T47D (cell line): Measurements from ENCODE around the gene GUCY1A1.

ENCODE experiments used
- DNase-seq, 2 experiments: peaks; one replicate each; pipeline versions ENCODE4 v3.0.0 to v3.0.0-alpha.2; 2011 to 2012; ENCODE audit warnings: low read depth in 1 of 2, low spot score in 1 of 2
- JUND ChIP-seq: IDR thresholded peaks from 2 replicates; pipeline ENCODE4 v1.6.1; 2012; ENCODE audit warnings: low read depth
- in situ Hi-C: cut with HindIII; loops from 2 replicates; pipeline ENCODE4 v1.10.0; 2016; ENCODE audit warnings: low sequenced_read_pairs, low pct_unique_long_range_greater_than_20kb

GUCY1A1 gene, protein sequence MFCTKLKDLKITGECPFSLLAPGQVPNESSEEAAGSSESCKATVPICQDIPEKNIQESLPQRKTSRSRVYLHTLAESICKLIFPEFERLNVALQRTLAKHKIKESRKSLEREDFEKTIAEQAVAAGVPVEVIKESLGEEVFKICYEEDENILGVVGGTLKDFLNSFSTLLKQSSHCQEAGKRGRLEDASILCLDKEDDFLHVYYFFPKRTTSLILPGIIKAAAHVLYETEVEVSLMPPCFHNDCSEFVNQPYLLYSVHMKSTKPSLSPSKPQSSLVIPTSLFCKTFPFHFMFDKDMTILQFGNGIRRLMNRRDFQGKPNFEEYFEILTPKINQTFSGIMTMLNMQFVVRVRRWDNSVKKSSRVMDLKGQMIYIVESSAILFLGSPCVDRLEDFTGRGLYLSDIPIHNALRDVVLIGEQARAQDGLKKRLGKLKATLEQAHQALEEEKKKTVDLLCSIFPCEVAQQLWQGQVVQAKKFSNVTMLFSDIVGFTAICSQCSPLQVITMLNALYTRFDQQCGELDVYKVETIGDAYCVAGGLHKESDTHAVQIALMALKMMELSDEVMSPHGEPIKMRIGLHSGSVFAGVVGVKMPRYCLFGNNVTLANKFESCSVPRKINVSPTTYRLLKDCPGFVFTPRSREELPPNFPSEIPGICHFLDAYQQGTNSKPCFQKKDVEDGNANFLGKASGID

DNA sequence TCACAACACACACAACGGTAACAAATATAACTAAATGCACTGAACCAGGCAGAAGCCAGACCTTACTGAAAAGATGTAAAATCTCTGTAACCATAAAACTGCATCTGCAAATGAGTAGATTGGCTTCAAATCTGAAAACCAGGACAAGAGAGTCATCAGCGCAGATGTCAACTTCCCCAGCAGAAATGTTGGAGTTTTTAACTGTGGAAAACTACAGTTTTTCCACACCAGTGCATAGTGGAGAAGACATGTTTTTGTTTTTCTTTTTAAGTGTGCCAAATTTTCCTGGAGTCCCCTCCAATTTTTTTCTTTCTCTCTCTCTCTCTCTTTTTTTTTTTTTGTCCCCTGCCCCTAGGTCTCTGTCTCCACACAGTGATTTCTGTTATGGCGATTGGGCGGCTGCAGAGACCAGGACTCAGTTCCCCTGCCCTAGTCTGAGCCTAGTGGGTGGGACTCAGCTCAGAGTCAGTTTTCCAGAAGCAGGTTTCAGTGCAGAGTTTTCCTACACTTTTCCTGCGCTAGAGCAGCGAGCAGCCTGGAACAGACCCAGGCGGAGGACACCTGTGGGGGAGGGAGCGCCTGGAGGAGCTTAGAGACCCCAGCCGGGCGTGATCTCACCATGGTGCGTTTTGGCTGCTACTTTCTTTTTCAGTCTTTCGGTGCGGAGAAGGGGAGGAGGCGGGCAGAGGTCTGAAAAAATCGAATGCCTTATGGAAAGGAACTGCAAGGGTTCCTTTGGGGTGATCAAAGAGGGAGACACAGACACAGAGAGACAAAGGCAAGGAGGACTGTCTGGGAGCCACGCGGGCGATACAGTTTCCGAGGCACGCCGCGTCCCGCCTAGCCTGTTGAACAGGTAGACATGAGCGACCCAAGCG, at the start of gene GUCY1A1:
TSS of gene GUCY1A1 (plus strand) at position 505 of the 878 bp plus-strand sequence. CDS start 30,020 bp downstream, outside the sequence.
- no peak for TF ChIP-seq JUND
- in situ Hi-C loops, result no loop called here
- DNase-seq, result no peak

DNA sequence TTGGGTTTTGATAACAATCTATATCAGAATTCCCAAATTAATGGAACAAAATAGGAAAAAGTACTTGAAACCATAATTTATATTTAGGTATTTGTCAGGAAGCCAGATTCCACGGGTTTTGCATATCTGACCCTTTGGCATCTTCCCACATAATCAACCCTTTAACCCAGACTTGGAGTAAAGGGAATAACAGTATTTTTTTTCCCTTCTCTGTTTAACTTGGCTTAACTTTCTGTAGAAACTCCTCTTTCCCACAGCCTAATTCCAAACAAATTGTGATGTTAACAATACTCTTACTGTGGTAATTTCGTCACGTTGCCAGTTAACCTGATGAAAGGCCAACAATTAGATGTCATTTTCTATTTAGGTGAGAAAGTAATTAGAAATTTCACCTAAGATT, 49.4 kb upstream of the GUCY1A1 start:
- DNase-seq, result no peak
- TF ChIP-seq JUND, result no peak
- in situ Hi-C loops, result no loop called here

DNA sequence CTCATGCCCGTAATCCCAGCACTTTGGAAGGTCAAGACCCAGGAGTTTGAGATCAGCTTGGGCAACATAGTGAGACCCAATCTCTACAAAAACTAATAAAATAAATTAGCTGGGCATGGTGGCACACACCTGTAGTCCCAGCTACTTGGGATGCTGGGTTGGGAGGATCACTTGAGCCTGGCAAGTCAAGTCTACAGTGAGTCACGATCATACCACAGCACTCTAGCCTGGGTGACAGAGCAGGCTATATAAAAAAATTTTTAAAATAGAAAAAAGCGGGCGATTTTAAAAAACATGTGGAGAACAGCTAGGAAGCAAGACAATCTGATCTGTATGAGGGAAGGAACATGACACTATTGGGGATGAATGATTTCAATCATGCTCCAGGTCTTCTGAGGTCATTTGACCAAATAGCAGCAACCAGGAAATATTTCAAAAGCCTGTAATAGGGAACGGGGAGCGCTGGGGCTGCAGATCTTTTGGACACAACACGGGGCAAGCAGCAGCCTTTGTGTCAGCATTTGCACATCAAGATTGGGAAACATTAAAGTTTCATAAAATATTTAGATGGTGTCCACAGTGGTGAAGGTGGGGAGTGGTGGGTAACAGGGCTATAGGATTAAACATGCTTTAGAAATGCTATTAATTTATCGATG, 48.3 kb upstream of the GUCY1A1 start:
- DNase-seq, result no peak
- no peak for TF ChIP-seq JUND
- in situ Hi-C loops, result no loop called here

DNA sequence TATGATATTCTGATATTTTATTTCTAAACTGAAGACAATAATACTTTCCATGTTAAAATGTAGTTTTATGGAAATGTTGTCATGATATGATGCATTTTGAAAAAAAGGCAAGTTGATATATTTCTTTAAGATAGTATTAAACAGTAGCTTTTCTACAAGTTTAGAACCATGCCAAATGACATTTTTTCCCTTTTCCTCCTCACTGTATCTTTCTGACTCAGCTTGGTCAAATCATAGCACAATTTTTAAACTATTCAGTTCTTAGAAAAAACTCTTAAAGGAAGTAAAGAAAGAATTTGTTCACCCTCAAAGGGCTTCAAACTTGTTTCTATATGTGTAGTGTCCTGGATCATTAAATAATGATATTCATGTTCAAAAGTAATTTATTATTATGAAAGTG, 46.0 kb upstream of the GUCY1A1 start:
- in situ Hi-C loops, result no loop called here
- TF ChIP-seq JUND, result no peak
- no peak for DNase-seq

DNA sequence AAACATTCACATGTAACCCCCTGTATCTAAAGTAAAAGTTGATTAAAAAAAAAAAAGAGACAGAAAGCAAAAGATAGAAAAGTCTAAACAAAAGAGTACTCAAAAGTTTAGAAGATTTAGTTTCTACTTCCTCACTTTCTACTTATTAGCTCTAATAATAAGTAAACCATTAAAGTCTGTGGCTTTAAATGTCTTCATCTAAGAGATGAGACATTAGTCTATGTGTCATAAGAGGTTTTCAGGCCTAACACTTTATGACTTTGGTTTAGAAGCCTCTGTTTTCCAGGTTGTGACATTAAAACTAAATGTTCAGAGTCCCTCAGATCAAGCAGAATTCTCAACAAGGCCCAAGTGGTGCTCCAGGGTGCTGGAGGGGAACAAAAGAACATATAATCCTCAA, 42.2 kb upstream of the GUCY1A1 start:
- in situ Hi-C loops, result no loop called here
- no peak for TF ChIP-seq JUND
- no peak for DNase-seq

DNA sequence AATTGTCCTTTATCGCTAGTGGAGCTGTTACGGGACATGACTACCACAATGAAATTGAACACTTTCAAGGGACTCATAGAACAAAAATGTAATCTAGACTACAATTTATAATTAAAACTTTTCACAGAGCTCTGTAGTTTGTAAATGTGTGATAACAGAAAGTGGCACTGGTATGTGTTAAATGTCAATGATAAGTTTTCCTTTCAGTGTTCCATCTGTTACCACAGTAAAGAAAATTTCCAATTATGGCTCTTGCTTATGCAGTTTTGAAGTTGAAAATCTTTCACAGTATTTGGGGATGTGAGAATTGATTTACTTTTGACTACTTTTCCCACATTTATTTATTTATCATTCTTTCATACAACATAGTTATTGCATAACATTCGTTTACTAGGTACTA, 40.1 kb upstream of the GUCY1A1 start:
- no peak for TF ChIP-seq JUND
- no peak for DNase-seq
- in situ Hi-C loops, result no loop called here

DNA sequence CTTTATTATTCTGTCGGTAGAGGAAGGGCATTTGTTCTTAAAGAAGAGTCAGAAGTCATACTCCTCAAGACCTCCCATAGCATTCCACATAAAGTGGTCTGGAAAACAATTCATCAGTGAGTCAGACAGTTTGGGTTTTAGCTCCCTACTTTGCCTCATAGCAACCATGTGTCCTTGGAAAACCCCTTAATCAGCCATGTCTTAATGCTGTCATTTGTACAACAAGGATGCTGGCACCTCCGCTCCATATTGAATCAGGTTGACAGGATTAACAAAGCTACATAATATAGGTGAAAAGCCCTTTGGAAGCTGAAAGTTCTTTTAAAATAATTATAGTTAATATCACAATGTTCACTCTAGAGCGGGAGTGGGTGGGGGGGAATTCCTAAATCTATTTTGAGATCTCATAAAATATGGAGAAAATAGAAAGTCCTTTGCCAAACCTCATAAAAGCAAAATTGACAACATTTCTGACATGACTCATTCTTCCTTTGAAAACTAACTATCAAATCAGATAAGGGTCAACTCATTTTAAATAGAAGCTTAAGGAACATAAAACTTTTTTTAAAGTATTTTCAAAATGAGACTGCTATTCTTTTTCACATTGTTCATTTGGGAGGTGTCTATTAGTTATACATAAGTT, 37.3 kb upstream of the GUCY1A1 start:
- no peak for DNase-seq
- in situ Hi-C loops, result no loop called here

DNA sequence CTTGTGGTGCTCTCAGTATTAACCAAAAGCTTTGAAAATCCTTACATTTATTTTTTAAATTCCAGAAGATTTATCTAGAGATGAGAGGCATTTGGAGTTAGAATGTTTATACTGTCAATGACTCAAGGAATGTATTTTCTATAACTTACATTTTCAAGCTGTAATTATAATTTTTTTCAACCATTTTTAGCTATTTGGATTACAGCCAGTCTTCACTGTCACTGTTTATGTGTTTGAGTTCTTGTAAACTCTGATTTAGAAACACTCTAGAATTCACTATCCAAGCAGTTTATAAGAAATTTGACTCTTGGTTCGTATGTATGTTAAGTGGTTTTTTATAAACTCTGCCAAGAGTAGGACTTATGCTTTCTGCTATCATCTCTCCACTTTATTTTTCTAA, 36.7 kb upstream of the GUCY1A1 start:
- no peak for DNase-seq
- TF ChIP-seq JUND, result no peak
- in situ Hi-C loops, result no loop called here

More for the DNA sequence above, 37.3 kb upstream of the GUCY1A1 start:
- TF ChIP-seq JUND, result no peak

DNA sequence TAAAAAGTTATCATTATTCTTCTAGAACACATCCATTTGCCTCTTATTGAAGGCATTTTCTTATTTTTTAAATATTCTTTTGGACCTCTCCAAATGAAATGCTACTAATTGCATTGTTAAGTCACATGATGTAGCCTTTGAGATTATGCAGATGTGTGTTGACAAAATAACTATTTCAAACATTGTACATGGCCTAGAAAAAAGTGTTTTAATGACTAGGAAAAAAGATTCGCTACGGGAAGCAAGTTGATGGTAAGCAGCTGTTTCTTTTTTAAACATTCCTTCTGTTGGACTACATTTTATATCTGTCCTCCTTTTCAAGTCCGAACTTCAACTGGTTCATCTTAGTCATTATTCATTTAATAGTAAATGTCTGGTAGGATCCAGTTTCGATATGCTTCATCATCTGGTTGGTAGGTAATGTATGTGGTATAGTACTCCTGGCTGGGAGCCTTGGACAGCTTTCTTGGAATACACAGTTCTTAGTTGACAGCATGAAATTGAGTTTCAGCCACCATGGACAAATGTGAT, 34.3 kb upstream of the GUCY1A1 start:
- TF ChIP-seq JUND, result no peak
- in situ Hi-C loops, result no loop called here
- no peak for DNase-seq

DNA sequence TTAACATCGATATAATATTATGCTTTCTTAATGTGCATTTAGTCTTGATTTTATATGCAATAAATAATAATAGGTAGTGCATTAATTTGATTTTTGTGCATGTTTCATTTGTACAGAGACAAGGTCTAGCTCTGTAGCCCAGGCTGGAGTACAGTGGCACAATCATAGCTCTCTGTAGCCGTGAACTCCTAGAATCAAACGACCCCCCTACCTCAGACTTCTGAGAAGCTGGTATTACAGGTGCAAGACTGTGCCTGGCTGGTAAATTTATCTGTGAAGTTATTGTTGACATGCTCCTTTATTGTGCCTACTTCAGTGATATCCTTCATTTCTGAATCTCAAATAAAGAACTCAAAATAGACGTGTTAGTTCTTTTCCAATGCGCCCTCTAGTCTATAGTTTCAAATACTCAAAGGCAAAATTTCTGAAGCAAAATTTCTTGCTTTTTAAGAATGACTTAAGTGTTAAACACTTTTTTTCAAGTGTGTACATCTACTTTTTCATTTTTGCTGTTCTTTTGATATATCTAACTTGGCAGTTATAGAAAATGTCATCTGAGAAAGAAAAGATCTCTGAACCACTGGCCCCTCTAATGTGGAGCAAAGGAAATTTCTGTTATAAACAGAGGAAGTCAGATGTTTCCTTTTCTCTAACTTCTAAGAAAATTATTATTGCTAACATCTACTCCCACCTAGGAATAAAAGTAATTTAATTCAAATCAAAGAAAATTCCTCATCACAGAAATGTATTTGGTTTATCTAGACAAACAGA, 28.3 kb upstream of the GUCY1A1 start:
- TF ChIP-seq JUND, result no peak
- DNase-seq, result no peak
- in situ Hi-C loops, result no loop called here
